Smooth muscle cell of the brain vasculature (primary cell): ENCODE results near the gene SHISA7.
A peak's percentile ranks its signal among the peaks of the same experiment; 100 is the strongest.
"Not testable (repeated sequence)": the region's sequence is repeated elsewhere in the genome, so short reads cannot be mapped to it uniquely, and the experiment has no call there.

Experiments used
- DNase-seq: peaks from one replicate; pipeline ENCODE4 v3.0.0-alpha.2; 2012; ENCODE audit warnings: low read depth, low spot score

SHISA7 gene

GRCh38 chr19:55463583-55464031, 20.5 kb upstream of the SHISA7 start:
- DNase-seq = no peak

- DNase-seq = no peak
Observed at GRCh38 chr19:55462722-55463121, 19.6 kb upstream of the SHISA7 start.

- DNase-seq = no peak
Observed at GRCh38 chr19:55461974-55462626, 19.0 kb upstream of the SHISA7 start.

- DNase-seq = peak; percentile 100
Observed at GRCh38 chr19:55461259-55461973, 18.3 kb upstream of the SHISA7 start, which contains the start of gene ISOC2. TSS of gene ISOC2 (minus strand) at chr19:55461642. CDS start at chr19:55456486, 5,156 bp downstream.

- DNase-seq = no peak
Observed at GRCh38 chr19:55460670-55461258, 17.7 kb upstream of the SHISA7 start.

- DNase-seq = no peak
Observed at GRCh38 chr19:55459950-55460657, 17.0 kb upstream of the SHISA7 start.

GRCh38 chr19:55459551-55459949, 16.4 kb upstream of the SHISA7 start:
- no peak for DNase-seq

GRCh38 chr19:55457683-55458457, 14.8 kb upstream of the SHISA7 start:
- DNase-seq = no peak

- DNase-seq = no peak
Observed at GRCh38 chr19:55456347-55456746, 13.2 kb upstream of the SHISA7 start.

- DNase-seq = no peak
Observed at GRCh38 chr19:55455576-55456235, 12.6 kb upstream of the SHISA7 start.

GRCh38 chr19:55454787-55455243, 11.7 kb upstream of the SHISA7 start:
- no peak for DNase-seq

GRCh38 chr19:55453511-55454260, 10.6 kb upstream of the SHISA7 start:
- DNase-seq = no peak

- DNase-seq = peak; percentile 61
Observed at GRCh38 chr19:55452749-55453346, 9.7 kb upstream of the SHISA7 start.

GRCh38 chr19:55451965-55452748, 9.1 kb upstream of the SHISA7 start:
- no peak for DNase-seq

- DNase-seq = no peak
Observed at GRCh38 chr19:55451163-55451964, 8.3 kb upstream of the SHISA7 start.

- DNase-seq = no peak
Observed at GRCh38 chr19:55449469-55449868, 6.4 kb upstream of the SHISA7 start.

GRCh38 chr19:55448175-55448490, 5.0 kb upstream of the SHISA7 start:
- not testable (repeated sequence) for DNase-seq
